Brain pericyte (primary cell): ENCODE data around the gene C18orf63.

Experiments used
- DNase-seq: peaks from one replicate; pipeline ENCODE4 v3.0.0-alpha.2; 2012; ENCODE audit warnings: low read depth, low spot score

C18orf63 gene

GRCh38 chr18:74407888-74408287 lies 92.2 kb downstream of the C18orf63 start:
- DNase-seq, result no peak
